ENCODE measurements around the gene SLC50A1. TPM values are rescaled to one million over a fixed set of nuclear protein-coding genes. Genes with fewer than 3 reads are reported as not detected.

The SLC50A1 gene
- total RNA-seq, 2 donors from 2014 or later, result 102 to 130 TPM

DNA sequence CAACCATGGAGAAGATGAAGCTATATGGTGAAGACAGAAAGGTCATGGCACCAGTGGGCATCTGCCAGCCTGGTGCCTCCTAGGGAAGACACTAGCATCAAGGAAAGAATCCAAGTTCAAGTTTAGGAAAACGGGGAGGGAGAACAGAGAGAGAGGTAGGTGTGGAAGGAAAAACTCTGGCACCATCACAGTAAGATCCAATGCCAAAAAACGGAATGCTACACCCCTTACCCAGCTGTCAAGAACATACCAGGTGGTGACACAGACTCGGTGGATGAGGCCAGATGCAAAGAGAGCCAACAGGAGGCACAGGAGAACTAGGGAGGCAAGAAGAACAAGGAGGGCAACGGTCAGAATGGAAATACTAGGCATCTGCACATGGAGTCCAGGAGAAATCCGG lies 33.9 kb downstream of the SLC50A1 start:
- intact Hi-C loops (cut with DNase I), result no loop called here
- DNase-seq, result peak; percentile 14

DNA sequence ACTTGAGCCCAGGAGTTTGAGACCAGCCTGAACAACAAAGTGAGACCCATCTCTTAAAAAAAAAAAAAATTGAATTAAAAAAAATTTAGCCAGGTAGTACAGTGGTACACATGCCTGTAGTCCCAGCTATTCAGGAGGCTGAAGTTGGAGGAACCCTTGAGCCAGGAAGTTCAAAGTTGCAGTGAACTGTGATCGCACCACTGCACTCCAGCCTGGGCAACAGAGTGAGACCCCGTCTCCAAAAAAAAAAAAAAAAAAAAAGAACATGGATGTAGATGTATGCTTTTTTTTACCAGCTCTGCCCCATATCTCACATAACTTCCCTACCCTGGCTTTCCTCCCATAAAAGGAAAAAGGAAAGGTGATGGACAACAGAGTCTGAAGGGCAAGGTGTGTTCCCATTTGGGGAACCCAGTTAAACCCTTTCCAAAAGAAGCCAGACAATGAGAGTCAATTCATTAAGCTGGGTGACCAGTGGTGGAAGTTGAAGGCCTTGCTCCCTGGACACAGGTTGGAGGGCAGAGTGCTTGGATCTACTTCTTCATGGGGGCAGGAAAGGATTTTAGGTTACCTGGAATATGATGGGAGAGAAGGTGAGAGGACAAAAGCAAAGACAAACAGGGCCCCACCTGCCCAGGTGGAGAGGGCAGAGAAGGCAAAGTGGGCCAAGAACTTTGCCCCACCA lies 34.6 kb downstream of the SLC50A1 start:
- no peaks in the 10 kb centered on the region for H3K27me3 ChIP-seq
- peaks cover 14% of the 10 kb centered on the region for H3K4me1 ChIP-seq
- peaks cover 7% of the 10 kb centered on the region for H3K36me3 ChIP-seq
- H3K4me3 ChIP-seq, result no peak overlapping the region
- H3K9ac ChIP-seq (ENCODE audit: low read depth in 2 of 2, low read length in 2 of 2), result no peak overlapping the region
- TF ChIP-seq, protein P1, sequence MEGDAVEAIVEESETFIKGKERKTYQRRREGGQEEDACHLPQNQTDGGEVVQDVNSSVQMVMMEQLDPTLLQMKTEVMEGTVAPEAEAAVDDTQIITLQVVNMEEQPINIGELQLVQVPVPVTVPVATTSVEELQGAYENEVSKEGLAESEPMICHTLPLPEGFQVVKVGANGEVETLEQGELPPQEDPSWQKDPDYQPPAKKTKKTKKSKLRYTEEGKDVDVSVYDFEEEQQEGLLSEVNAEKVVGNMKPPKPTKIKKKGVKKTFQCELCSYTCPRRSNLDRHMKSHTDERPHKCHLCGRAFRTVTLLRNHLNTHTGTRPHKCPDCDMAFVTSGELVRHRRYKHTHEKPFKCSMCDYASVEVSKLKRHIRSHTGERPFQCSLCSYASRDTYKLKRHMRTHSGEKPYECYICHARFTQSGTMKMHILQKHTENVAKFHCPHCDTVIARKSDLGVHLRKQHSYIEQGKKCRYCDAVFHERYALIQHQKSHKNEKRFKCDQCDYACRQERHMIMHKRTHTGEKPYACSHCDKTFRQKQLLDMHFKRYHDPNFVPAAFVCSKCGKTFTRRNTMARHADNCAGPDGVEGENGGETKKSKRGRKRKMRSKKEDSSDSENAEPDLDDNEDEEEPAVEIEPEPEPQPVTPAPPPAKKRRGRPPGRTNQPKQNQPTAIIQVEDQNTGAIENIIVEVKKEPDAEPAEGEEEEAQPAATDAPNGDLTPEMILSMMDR (IDR thresholded peaks at IDR 0.05), result no peak
- DNase-seq, result no peak
- intact Hi-C loops (cut with DNase I), result no loop called here
- H3K9me3 ChIP-seq, result no peaks in the 10 kb centered on the region
- H3K27ac ChIP-seq, result no peak overlapping the region

More for the DNA sequence above, 33.9 kb downstream of the SLC50A1 start:
- Histone ChIP-seq H3K9ac (ENCODE audit: low read depth in 2 of 2, low read length in 2 of 2) (no peak overlapping the region), H3K36me3 (peaks cover 7% of the 10 kb centered on the region), H3K27me3 (no peaks in the 10 kb centered on the region), H3K4me3 (no peak overlapping the region), H3K4me1 (peaks cover 14% of the 10 kb centered on the region), H3K27ac (no peak overlapping the region), H3K9me3 (no peaks in the 10 kb centered on the region)
- TF ChIP-seq, protein P1 (IDR thresholded peaks at IDR 0.05), result no peak

DNA sequence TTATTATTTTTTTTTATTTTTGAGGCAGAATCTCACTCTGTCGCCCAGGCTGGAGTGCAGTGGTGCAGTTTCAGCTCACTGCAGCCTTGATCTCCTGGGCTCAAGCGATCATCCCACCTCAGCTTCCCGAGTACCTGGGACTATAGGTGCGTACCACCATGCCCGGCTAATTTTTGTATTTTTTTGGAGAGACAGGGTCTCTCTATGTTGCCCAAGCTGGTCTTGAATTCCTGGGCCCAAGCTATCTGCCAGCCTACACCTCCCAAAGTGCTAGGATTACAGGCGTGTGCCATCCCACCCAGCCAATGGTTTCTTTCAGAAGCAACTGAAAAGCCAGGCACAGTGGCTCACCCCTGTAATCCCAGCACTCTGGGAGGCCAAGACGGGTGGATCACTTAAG lies 35.2 kb downstream of the SLC50A1 start:
- H3K9me3 ChIP-seq, result no peaks in the 10 kb centered on the region
- TF ChIP-seq, protein P1 (IDR thresholded peaks at IDR 0.05), result no peak
- intact Hi-C loops (cut with DNase I), result no loop called here
- no peak overlapping the region for H3K9ac ChIP-seq (ENCODE audit: low read depth in 2 of 2, low read length in 2 of 2)
- no peak overlapping the region for H3K4me3 ChIP-seq
- H3K4me1 ChIP-seq, result peaks cover 14% of the 10 kb centered on the region
- H3K27ac ChIP-seq, result no peak overlapping the region
- no peaks in the 10 kb centered on the region for H3K27me3 ChIP-seq
- H3K36me3 ChIP-seq, result peaks cover 7% of the 10 kb centered on the region
- DNase-seq, result peak; percentile 9

DNA sequence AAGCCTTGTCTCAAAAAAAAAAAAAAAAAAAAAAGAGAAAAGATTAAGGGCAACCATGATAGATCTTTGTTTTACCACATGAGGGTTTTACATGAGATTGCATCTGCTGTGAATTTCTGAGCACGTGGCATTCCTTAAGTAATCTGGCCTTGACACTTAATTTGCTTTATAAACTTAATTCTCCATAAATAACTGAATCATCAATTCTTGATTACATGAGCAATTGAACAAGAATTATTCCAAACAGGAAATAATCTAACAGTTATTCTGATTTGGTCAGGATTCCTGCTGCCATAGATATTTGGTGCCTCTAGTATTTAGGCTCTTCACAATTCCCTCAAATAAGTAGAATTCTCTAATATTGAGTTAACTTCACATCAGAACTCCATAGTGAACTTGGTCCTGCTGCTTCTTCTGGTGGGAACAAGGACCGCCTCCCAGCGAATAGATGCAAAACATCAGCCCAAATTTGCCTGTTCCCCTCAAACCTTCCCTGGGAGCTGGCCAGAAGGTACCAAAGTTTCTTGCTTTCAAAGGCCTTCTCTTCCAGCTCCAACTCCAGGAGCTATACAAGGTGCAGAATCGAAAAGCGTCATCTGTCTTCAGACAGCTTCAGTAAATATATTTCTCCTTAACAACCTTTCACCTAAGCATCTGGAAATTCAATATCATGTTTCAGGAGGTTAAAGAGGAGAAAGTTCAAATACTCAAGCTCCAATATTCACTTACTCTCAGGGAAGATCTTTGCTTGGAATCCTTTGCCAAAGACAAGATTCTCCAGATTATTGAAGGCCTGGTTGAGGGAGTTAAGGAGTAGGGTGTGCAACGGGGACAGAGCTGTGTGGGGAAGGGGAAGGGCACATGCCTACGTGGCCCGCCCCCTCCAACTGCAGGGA lies 36.4 kb downstream of the SLC50A1 start:
- DNase-seq, result no peak
- peaks cover 19% of the 10 kb centered on the region for H3K4me1 ChIP-seq

More for the DNA sequence above, 36.4 kb downstream of the SLC50A1 start:
- peaks cover 7% of the 10 kb centered on the region for H3K36me3 ChIP-seq
- H3K27me3 ChIP-seq, result no peaks in the 10 kb centered on the region
- H3K9me3 ChIP-seq, result no peaks in the 10 kb centered on the region
- intact Hi-C loops (cut with DNase I), result no loop called here
- TF ChIP-seq, protein P1 (IDR thresholded peaks at IDR 0.05), result no peak
- peak overlapping the region; percentile 90 for H3K4me3 ChIP-seq
- H3K27ac ChIP-seq, result peak overlapping the region; percentile 89
- H3K9ac ChIP-seq (ENCODE audit: low read depth in 2 of 2, low read length in 2 of 2), result peak overlapping the region; percentile 86 to 90
